Fibroblast of lung (primary cell): ENCODE results near the gene TMOD4.

ENCODE experiments used
- CTCF ChIP-seq, 2 donors: IDR thresholded peaks in 1 of 2; conservative IDR thresholded peaks in 1 of 2; 1 replicate in 1 of 2; 2 replicates in 1 of 2; pipeline ENCODE4 v1.5.1; 2011 to 2012; ENCODE audit warnings: low read length in 2 of 2, control low read depth in 1 of 2, inconsistent platforms in 1 of 2, low read depth in 1 of 2, mild to moderate bottlenecking in 1 of 2
- EZH2 ChIP-seq: IDR thresholded peaks from 2 replicates; pipeline ENCODE4 v1.5.1; 2012; ENCODE audit warnings: low read length, control low read depth, mild to moderate bottlenecking; ENCODE audit errors: missing control alignments

- no peak for TF ChIP-seq CTCF (conservative IDR thresholded peaks at IDR 0.05 in 1 of 2, IDR thresholded peaks at IDR 0.05 in 1 of 2; ENCODE audit: low read depth in 1 of 2, low read length in 2 of 2)
- no peak for TF ChIP-seq EZH2
Observed at GRCh38 chr1:151159373-151159772, 16.4 kb downstream of the TMOD4 start.
